Neural progenitor cell (in vitro differentiated cells): ENCODE results near the gene IFNA13. TPM values are rescaled to one million over a fixed set of nuclear protein-coding genes. Genes with fewer than 3 reads are reported as not detected.
A peak's percentile ranks its signal among the peaks of the same experiment; 100 is the strongest.

Experiments
- DNase-seq: peaks from one replicate; pipeline ENCODE4 v3.0.0-alpha.2; 2016; ENCODE audit warnings: low spot score
- H2AFZ ChIP-seq: fragments of 200-600 bp; sonication (generic); replicated peaks from 2 replicates; pipeline ENCODE4 v1.6.1; 2016; ENCODE audit warnings: antibody characterized with exemption
- H3F3A ChIP-seq: fragments of 200-600 bp; sonication (generic); 2 replicates; pipeline ENCODE4 v1.6.1; 2016; ENCODE audit warnings: antibody characterized with exemption, low read depth
- H3K27ac ChIP-seq: fragments of 200-600 bp; sonication (generic); 2 replicates; pipeline ENCODE4 v1.5.1; 2016; ENCODE audit warnings: mild to moderate bottlenecking
- H3K27me3 ChIP-seq: fragments of 200-600 bp; sonication (generic); 2 replicates; pipeline ENCODE4 v1.6.1; 2016; ENCODE audit warnings: mild to moderate bottlenecking, moderate library complexity
- H3K36me3 ChIP-seq: fragments of 200-600 bp; sonication (generic); 2 replicates; pipeline ENCODE4 v1.5.1; 2016
- H3K4me1 ChIP-seq: fragments of 200-600 bp; sonication (generic); 2 replicates; pipeline ENCODE4 v1.6.1; 2016; ENCODE audit warnings: mixed run types
- H3K4me2 ChIP-seq: fragments of 200-600 bp; sonication (generic); 2 replicates; pipeline ENCODE4 v1.6.1; 2016
- H3K4me3 ChIP-seq: fragments of 200-600 bp; sonication (generic); 2 replicates; pipeline ENCODE4 v1.5.1; 2016
- H3K79me2 ChIP-seq: fragments of 200-600 bp; sonication (generic); 2 replicates; pipeline ENCODE4 v1.6.1; 2016; ENCODE audit warnings: low read depth
- H3K9ac ChIP-seq: fragments of 200-600 bp; sonication (generic); 2 replicates; pipeline ENCODE4 v1.6.1; 2016
- H3K9me3 ChIP-seq: fragments of 200-600 bp; sonication (generic); 2 replicates; pipeline ENCODE4 v1.5.1; 2016; ENCODE audit warnings: low read depth
- H4K20me1 ChIP-seq: fragments of 200-600 bp; sonication (generic); 2 replicates; pipeline ENCODE4 v1.6.1; 2016; ENCODE audit warnings: low read depth
- H3K27ac Mint-ChIP-seq: 3 replicates; pipeline ENCODE4 v1.8.0; 2021; ENCODE audit warnings: mixed read lengths
- H3K27me3 Mint-ChIP-seq: 2 replicates; pipeline ENCODE4 v1.8.0; 2022; ENCODE audit warnings: low read depth, mild to moderate bottlenecking, inconsistent platforms, moderate library complexity, mixed read lengths; ENCODE audit not compliant: insufficient read depth
- H3K36me3 Mint-ChIP-seq: 3 replicates; pipeline ENCODE4 v1.8.0; 2021; ENCODE audit warnings: mixed read lengths
- H3K4me1 Mint-ChIP-seq: 3 replicates; pipeline ENCODE4 v1.8.0; 2021; ENCODE audit warnings: mixed read lengths
- H3K4me3 Mint-ChIP-seq: 3 replicates; pipeline ENCODE4 v1.8.0; 2021; ENCODE audit warnings: mild to moderate bottlenecking, moderate library complexity, mixed read lengths
- H3K9me3 Mint-ChIP-seq: 3 replicates; pipeline ENCODE4 v1.8.0; 2020; ENCODE audit warnings: mixed read lengths
- CTCF ChIP-seq: fragments of 200-600 bp; sonication (generic); IDR thresholded peaks from 2 replicates; pipeline ENCODE4 v1.5.1; 2017; ENCODE audit warnings: antibody characterized with exemption, mild to moderate bottlenecking
- EZH2 ChIP-seq: fragments of 200-600 bp; sonication (generic); IDR thresholded peaks from 2 replicates; pipeline ENCODE4 v1.6.1; 2017; ENCODE audit warnings: antibody characterized with exemption, mild to moderate bottlenecking, moderate library complexity
- EZH2phosphoT487 ChIP-seq: fragments of 200-600 bp; sonication (generic); IDR thresholded peaks from 2 replicates; pipeline ENCODE4 v1.6.1; 2017; ENCODE audit warnings: antibody characterized with exemption
- total RNA-seq: library from RNA; depleted of rRNA; stranded (reverse); fragments of >200 nt; gene quantifications from 2 replicates; pipeline ENCODE4 v1.2.3, GENCODE V29; 2015; ENCODE audit warnings: low replicate concordance

Gene IFNA13
- total RNA-seq, 1 donor from 2014 or later: not detected

- Mint-ChIP-seq H3K27ac (no peak overlapping the region), H3K4me1 (peaks cover 2% of the 10 kb centered on the region), H3K36me3 (no peaks in the 10 kb centered on the region), H3K27me3 (peaks cover 7% of the 10 kb centered on the region), H3K9me3 (no peaks in the 10 kb centered on the region), H3K4me3 (no peak overlapping the region)
- H3K9me3 ChIP-seq: no peaks in the 10 kb centered on the region
- H3K4me2 ChIP-seq: no peak overlapping the region
- H3K4me1 ChIP-seq: no peaks in the 10 kb centered on the region
- no peak overlapping the region for H3K4me3 ChIP-seq
- H2AFZ ChIP-seq: no peak overlapping the region
- no peak for DNase-seq
- no peaks in the 10 kb centered on the region for H3F3A ChIP-seq
- H3K79me2 ChIP-seq: no peaks in the 10 kb centered on the region
- TF ChIP-seq EZH2 (no peak), CTCF (no peak), EZH2phosphoT487 (no peak)
- no peaks in the 10 kb centered on the region for H4K20me1 ChIP-seq
- peaks cover 52% of the 10 kb centered on the region for H3K27me3 ChIP-seq
- no peak overlapping the region for H3K9ac ChIP-seq
- H3K36me3 ChIP-seq: no peaks in the 10 kb centered on the region
- no peak overlapping the region for H3K27ac ChIP-seq
Observed at GRCh38 chr9:21404146-21404545, 36.3 kb upstream of the IFNA13 start.

- peak overlapping the region; percentile 53 for H3K4me3 ChIP-seq
- H3K4me1 ChIP-seq: no peaks in the 10 kb centered on the region
- no peaks in the 10 kb centered on the region for H3K9me3 ChIP-seq
- H3K36me3 Mint-ChIP-seq: no peaks in the 10 kb centered on the region
- peak overlapping the region; percentile 94 for H2AFZ ChIP-seq
- H3K9me3 Mint-ChIP-seq: no peaks in the 10 kb centered on the region
- H3K4me2 ChIP-seq: peak overlapping the region; percentile 85
- peaks cover 68% of the 10 kb centered on the region for H3K27me3 ChIP-seq
- peaks cover 7% of the 10 kb centered on the region for H3K27me3 Mint-ChIP-seq
- no peak overlapping the region for H3K27ac Mint-ChIP-seq
- H3K9ac ChIP-seq: no peak overlapping the region
- DNase-seq: peak; percentile 80
- H4K20me1 ChIP-seq: no peaks in the 10 kb centered on the region
- no peaks in the 10 kb centered on the region for H3F3A ChIP-seq
- no peaks in the 10 kb centered on the region for H3K79me2 ChIP-seq
- no peak overlapping the region for H3K27ac ChIP-seq
- TF ChIP-seq CTCF (peak; percentile 34), EZH2 (peak; percentile 77), EZH2phosphoT487 (peak; percentile 67)
- peak overlapping the region; percentile 88 for H3K4me3 Mint-ChIP-seq
- H3K36me3 ChIP-seq: no peaks in the 10 kb centered on the region
- H3K4me1 Mint-ChIP-seq: peaks cover 2% of the 10 kb centered on the region
Observed at GRCh38 chr9:21402386-21403251, 34.8 kb upstream of the IFNA13 start.

GRCh38 chr9:21399956-21400355 lies 32.1 kb upstream of the IFNA13 start:
- DNase-seq: no peak
- Histone ChIP-seq H2AFZ (no peak overlapping the region), H3K27me3 (peaks cover 89% of the 10 kb centered on the region), H3K36me3 (no peaks in the 10 kb centered on the region), H3K4me3 (no peak overlapping the region), H3K9me3 (no peaks in the 10 kb centered on the region), H3K9ac (no peak overlapping the region), H3K27ac (no peak overlapping the region), H3K4me1 (no peaks in the 10 kb centered on the region), H4K20me1 (no peaks in the 10 kb centered on the region), H3K79me2 (no peaks in the 10 kb centered on the region), H3F3A (no peaks in the 10 kb centered on the region), H3K4me2 (no peak overlapping the region)
- Mint-ChIP-seq H3K27me3 (peaks cover 7% of the 10 kb centered on the region), H3K4me1 (peaks cover 5% of the 10 kb centered on the region), H3K27ac (no peak overlapping the region), H3K4me3 (no peak overlapping the region), H3K36me3 (no peaks in the 10 kb centered on the region), H3K9me3 (no peaks in the 10 kb centered on the region)
- TF ChIP-seq EZH2: no peak
- no peak for TF ChIP-seq CTCF
